HG03342 (cell line): ENCODE measurements around the gene STX2.
A peak's percentile ranks its signal among the peaks of the same experiment; 100 is the strongest.
"Not testable (repeated sequence)": the region's sequence is repeated elsewhere in the genome, so short reads cannot be mapped to it uniquely, and the experiment has no call there.

Experiments used
- ATAC-seq: cut with Tn5 transposase; IDR thresholded peaks from one replicate; pipeline ENCODE4 v1.9.1; 2021; ENCODE audit warnings: mild to moderate bottlenecking, moderate library complexity; ENCODE audit not compliant: unreplicated experiment

Gene STX2

DNA sequence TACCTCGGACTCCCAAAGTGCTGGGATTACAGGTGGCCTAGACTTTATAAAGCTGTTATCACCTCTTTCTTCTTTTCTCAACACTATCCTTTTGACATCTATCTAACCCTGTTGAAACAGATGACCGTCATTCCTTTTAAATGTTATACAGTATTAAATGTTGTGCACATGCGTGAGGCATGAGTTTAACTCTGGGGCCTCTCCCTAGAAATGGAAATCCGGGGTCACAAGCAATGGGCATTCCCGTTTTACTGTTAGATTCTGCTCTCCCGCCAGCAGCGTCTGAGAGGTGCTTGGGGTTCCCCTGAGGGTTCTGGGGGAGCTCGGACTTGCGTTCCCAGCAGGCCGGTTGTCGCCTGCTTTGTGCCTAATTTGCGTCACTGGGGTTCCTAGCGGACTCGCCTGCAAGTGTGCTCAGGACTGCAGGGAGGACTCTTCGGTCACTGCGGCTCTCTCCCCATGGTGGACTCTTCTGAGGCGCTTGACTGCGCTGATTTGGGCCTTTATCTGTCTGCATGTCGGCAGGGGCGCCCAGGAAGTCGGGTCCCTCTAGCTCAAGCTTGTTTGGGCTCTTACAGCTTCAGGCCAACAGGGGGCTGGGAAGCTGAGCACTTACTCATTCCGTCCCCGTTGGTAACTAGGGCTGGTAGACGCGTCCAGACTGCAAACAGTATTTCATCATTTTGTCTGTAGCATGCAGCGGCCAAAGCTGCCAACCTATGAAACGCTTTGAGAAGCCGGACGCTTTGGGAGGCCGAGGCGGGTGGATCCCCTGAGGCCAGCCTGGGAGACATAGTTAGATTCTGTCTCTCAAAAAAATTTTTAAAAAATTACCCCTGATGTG is 31.6 kb upstream of the STX2 start:
- ATAC-seq = peak; percentile 48

DNA sequence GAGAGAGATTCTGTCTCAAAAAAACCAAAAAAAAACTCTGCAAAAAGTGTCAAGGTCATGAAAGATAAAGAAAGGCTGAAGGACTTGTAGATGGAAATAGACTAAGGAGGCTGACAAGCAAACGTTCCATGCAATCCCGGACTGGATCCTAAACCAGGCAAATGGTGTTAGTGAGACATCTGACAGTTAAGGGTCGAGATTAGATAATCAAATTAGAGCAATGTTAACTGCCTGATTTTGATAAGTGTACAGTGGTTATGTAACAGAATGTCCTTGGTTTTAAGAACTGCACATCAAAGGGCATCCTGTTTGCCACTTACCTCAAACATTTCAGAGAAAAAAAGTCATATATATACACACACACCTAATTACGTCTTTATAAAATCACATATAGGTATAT is 29.4 kb upstream of the STX2 start:
- ATAC-seq = no peak

DNA sequence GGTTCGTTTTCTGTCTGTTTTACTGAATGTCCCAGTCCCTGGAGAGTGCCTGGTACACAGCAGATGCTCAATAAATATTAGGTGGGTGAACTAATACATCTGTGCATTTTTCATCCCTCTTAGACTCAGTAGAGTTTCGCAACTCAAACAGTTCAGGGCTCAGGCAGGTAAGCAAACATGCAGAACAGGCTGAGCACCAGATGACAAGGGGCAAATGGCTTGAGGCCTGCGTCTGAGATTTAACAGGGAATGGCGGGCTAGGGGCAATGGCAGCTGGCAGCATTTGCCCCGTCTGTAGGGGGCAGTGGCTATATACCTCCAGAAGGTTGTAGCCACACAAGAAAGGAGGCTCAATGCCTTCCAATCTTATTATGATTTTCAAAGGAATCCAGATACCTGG is 24.2 kb upstream of the STX2 start:
- no peak for ATAC-seq

DNA sequence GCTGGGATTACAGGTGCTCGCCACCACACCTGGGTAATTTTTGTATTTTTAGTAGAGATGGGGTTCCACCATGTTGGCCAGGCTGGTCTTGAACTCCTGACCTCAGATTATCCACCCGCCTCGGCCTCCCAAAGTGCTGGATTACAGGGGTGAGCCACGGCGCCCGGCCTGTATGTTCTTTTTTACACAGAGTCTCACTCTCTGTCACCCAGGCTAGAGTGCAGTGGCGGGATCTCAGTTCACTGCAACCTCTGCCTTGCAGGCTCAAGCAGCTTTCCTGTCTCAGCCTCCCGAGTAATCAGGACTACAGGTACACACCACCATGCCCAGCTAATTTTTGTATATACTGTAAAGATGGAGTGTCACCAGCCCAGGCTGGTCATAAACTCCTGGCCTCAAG is 23.7 kb upstream of the STX2 start:
- ATAC-seq = not testable (repeated sequence)

DNA sequence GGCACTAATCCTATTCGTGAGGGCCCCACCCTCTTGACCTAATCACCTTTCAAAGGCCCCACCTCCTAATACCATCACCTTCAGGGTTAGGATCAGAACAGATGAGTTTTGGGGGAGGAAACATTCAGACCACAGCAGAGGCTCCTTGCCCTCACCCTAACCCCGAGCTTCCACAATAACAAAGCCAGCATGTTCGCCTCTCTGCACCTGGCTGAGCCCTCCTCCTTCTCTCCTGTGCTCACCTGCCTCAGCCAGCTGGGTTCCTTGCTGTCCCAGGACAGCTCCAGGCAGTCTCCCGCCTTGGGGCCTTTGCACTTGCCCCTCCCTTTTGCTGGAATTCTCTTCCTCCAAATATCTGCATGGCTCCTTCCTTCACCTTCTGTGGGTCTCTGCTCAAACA is 23.1 kb upstream of the STX2 start:
- no peak for ATAC-seq

DNA sequence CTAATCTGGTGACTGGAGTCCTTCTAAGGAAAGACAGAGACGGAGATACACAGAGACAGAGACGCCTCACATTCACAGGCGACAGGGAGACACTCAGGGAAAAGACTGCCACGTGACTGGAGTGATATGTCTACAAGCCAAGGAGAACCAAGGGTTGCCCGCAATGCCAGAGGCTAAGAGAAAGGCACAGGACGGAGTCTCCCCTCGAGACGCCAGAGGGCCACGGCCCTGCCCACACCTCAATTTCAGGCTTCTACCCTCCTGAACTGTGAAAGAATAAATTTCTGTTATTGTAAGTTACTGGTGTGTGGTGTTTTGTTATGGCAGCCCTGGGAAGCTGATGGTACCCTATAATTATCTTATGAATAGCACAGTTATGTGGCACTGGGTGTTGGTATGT is 21.3 kb upstream of the STX2 start:
- no peak for ATAC-seq

DNA sequence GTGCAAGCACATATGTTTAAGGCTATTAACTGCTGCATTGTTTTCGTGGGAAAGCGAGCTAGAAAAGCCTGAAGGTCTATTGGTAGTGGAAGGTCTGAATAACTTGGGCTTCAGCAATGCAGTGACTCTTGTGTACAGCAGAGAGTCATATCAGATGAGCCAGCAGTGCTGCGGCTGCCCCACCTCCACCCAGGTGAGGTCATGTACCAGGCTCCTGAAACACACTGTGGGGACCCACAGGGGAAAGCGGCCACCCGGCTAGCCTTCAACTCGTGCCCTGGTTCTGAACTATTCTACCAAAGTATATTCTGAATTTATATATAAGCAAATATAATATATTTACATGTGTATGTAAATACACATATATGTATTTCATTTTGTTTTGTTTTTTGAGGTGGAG is 20.1 kb upstream of the STX2 start:
- no peak for ATAC-seq

DNA sequence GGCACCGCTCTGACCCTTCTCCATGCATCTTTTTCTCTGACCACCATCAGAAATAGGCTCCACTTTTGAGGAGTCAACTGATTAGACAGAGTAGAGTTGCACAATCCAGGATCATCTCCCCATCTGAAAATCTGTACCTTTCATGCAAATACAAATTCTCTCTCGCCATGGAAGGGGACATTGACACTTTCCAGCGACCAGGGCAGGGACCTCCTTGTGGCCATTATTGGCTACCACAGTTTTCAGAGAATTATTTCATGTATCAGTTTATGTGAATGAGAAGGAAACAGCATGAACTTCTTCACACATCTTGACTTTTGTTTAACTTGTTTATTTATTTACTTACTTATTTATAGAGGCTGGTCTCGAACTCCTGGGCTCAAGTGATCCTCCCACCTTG is 19.0 kb upstream of the STX2 start:
- no peak for ATAC-seq

DNA sequence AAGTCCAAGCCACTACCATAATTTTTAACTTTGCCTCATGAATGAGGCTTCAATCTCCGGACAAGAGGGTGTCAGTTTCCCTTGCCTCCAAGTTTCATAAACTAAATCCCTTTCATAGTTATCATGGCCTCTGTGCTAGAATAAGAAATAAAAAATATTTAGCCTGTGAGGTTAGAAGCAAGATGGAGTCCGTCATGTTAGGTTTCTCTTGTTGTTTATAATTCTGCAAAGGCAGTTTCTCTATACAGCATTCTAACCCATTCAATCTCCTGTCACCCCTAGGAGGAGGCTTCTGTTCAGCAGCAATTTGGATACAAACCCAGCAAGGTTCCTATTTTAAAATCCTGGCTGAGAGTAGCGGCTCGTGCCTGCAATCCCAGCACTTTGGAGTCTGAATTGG is 17.0 kb upstream of the STX2 start:
- no peak for ATAC-seq

DNA sequence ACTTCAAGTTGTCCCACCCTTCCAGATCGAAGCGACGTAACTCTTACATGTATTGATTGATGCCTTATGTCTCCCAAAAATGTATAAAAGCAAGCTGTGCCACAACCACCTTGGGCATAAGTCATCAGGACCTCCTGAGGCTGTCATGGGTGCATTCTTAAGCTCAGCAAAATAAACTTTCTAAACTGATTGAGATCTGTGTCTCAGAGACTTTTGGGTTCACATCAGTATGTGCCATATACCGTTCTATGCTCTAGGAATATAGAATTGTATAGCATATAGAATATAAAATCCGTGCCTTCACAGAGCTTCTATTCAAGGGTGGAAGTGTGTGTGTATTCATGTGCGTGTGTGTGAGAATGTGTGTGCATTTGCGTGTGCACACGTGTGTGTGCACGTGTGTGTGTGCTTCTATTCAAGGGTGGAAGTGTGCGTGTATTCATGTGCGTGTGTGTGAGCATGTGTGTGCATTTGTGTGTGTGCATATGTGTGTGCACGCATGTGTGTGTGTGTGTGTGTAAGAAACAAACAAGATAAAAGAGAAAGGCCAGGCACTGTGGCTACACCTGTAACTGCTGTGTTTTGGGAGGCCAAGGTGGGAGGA is 11.5 kb upstream of the STX2 start:
- ATAC-seq = no peak

DNA sequence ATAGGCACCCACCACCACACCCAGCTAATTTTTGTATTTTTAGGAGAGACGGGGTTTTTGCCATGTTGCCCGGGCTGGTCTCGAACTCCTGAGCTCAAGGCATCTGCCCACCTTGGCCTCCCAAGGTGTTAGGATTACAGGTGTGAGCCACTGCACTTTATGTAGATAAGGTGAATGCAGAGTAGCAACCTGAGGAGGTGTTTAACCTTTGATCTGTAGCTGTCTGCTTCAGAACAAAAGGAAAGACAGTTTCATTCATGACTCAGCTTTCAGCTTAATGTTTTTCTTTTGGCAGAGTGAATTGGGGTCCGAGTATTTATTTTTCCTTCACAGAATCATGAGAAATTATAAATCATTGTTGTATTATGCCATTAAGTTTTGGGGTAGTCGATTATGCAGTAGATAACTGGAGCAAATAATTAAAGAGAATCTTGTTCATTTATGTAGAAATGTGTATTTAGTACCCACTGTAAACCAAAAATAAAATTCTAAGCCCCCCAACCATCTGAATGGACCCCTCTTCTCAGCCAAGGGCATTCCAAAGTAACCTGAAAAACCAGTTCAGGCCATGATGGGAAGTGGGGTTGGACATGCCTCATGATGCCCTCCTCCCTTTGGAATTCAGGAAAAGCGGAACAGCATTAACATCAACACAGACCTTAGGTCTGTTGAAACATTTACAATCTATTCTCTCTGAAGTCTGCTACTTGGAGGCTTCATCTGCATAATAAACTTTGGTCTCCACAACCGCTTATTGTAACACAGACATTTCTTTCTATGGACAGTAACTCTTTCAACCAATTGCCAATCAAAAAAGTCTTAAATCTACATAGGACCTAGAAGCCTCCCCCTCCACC is 10.7 kb upstream of the STX2 start:
- ATAC-seq = no peak

DNA sequence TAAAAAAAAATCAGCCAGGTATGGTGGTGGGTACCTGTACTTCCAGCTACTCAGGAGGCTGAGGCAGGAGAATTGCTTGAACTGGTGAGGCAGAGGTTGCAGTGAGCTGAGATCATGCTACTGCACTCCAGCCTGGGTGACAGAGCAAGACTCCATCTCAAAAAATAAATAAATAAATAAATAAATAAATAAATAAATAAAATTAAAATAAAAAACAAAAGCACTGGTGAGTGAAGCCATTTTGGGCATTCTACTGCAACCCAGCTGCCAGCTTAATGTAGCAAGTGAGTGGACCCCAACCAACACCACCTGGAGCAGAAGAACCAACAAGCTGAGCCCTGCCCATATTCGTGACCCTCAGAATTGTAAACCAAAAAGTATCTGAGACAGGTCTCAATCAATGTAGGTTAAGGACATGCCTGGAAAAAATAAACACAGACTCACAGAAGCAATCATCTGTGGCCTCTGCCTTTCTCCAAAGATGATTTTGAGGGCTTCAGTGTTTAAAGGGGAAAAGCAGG is 9.8 kb upstream of the STX2 start:
- not testable (repeated sequence) for ATAC-seq

DNA sequence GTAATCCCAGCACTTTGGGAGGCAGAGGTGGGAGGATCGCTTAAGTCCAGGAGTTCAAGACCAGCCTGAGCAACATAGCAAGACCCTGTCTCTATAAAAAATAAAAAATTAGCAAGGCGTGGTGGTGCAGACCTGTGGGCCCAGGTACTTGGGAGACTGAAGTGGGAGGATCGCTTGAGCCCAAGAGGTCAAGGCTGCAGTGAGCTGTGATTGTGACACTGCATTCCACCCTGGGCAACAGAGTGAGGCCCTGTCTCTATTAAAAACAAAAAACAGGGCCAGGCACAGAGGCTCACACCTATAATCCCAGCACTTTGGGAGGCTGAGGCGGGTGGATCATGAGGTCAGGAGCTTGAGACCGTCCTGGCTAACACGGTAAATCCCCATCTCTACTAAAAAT is 9.1 kb upstream of the STX2 start:
- not testable (repeated sequence) for ATAC-seq

DNA sequence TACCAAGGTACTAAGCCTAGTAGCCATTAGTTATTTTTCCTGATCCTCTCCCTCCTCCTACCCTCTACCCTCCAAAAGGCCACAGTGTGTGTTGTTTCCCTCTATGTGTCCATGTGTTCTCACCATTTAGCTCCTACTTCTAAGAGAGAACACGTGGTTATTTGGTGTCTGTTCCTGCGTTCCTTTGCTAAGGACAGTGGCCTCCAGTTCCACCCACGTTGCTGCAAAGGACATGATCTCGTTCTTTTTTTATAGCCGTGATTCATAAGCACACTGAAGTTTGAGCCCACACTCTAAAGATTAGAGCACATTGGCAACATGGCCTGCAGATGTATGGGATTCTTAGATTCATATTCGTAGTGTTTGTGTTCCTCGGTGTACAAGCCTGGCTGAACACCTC is 8.1 kb upstream of the STX2 start:
- no peak for ATAC-seq

DNA sequence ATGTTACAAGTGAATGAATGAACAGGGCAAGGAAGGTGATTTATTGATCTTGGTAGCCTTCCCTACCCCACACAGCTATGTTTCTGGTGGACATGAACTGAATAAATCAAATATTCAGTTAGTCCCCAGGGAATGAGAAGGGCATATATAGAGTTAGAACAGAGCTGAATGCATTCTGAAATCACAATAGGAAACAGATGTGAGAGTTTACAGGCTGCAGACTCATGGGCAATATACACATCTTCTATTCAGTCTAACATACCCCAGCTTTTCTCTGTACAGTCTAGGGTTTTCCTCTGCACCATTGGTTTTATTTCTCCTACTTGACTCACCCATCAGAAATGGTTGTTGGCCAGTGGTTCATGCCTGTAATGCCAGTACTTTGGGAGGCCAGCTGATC is 7.3 kb upstream of the STX2 start:
- no peak for ATAC-seq

DNA sequence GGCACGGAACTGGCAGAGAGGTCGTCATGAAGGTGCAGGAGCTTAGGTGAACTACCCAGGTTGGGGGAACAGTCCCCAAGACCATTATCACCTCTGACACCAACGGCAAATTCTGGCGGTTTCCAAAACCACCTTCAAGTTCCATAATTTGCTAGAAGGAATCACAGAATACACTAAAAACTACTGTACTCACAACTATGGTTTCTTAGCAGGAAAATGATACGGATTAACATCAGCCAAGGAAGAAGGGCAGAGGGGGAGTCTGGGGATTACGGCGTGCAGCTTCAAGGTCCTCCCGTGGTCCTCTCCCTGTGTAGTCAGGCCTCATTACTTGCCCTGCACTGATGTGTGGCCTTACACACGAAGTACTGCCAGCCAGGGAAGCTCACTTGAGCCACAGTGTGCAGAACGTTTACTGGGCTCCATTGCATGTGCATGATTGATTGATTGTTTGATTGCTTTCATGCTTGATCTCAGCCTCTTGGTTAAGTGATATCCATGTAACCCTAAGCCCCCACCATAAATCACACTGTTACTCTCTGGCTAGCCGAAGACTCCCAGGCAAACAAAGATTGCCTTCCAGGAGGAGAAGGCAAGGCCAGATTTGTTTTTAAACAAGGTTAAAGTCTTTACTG is 837 bp upstream of the STX2 start:
- ATAC-seq = no peak

DNA sequence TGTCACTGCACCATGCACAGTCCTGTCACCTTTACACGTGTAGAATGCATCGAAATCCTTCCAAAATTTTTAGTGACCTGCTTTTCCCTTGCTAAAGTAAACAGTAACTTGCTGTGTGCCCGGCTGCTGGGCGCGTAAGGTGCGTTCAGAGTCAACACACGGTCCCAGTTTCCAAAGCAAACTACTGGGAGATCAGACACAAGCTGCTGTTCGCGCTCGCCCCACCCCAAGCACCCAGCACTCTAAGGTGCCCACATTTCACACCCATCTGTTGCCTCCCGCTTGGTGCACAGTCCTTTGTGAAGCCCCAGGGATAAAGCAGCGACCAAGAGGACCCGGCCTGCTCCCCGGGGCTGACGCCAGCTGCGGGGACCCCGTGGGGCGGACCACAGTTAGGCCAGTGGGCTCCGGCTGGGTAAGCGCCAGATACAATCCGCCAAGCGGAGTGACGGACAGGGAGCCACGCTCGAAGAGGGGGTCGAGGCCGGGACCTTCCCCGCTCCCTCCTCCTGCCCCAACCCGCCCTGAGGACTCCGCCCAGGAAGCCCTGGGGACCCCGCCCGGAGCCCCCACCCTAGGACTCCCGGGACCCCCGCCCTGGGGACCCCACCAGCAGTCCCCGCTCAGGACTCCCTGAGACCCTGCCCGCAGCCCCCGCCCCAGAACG is 633 bp downstream of the STX2 start:
- peak; percentile 24 for ATAC-seq

DNA sequence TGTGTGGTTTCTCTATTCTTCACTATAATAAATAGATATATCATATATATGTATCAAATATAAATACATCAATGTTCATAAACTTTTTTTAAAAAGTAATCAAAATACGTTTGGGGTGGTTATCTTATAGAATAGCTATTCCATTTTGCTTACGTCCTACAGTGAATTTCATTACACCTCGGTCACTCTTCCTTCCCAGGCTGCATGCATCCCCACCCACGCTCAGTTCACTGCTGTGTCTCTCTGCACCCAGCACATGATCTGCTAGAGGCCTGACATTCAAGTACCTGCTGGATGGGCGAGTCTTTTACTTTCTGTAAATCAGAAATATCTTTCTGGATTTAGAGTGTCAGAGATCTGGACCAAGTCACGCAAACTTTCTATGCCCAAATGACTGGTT is 3.6 kb downstream of the STX2 start:
- ATAC-seq = no peak

DNA sequence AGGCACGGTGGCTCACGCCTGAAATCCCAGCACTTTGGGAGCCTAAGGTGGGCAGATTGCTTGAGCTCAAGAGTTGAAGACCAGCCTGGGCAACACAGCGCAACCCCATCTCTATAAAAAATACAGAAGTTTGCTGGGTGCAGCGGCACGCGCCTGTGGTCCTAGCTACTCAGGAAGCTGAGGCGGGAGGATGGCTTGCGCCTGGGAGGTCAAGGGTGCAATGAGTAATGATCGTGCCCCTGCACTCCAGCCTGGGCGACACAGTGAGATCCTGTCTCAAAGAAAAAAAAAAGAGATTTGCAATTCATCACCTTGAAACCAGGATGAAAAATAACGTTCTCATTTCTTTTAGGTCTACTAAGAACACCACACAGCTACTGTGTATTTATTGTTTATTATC is 4.0 kb downstream of the STX2 start:
- no peak for ATAC-seq

DNA sequence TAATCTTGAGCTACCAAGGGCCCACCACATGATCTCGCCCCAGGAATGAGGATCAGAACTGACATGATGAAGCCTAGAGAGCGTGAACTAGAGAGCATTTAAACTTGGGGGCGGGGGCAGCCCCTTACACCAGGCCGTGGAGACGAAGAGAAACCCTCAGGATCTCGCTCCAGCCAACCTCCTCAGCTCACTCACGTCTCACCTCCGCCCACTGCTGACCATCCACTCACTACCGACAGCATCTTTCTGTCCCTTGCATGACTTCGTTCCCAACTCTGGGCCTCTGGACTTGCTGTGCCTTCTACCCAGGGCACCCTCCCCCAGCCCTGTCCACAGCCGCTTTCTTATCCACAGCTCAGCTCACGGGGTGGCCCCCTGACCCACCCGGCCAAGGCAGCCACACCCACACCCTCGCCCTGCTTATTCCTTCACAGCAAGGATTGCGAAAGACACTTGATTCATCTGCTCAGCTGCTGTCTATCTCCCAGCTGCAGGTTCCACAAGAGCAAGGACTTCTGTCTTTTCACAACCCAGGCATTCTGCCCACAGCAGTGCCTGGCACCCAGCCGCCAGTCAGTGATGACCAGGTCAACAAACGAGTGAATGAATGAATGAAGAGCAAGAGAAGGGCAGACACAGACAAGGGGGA is 6.4 kb downstream of the STX2 start:
- ATAC-seq = no peak
